Smooth muscle cell (in vitro differentiated cells): ENCODE data around the gene ENDOU. TPM values are rescaled to one million over a fixed set of nuclear protein-coding genes. Genes with fewer than 3 reads are reported as not detected.

Experiments used
- DNase-seq: peaks from one replicate; lab custom pipeline; 2025; ENCODE audit not compliant: unreplicated experiment; lab: John Stamatoyannopoulos, UW
- H2AFZ ChIP-seq: fragments of 200-600 bp; sonication (generic); 2 replicates; pipeline ENCODE4 v1.6.0; 2016; ENCODE audit warnings: antibody characterized with exemption, low read depth, mild to moderate bottlenecking
- H3F3A ChIP-seq: fragments of 200-600 bp; sonication (generic); 2 replicates; pipeline ENCODE4 v1.6.0; 2017; ENCODE audit warnings: antibody characterized with exemption, low read depth
- H3K27ac ChIP-seq: fragments of 200-600 bp; sonication (generic); 2 replicates; pipeline ENCODE4 v1.5.1; 2016; ENCODE audit warnings: low read depth, mild to moderate bottlenecking
- H3K27me3 ChIP-seq: fragments of 200-600 bp; sonication (generic); 2 replicates; pipeline ENCODE4 v1.6.1; 2016; ENCODE audit warnings: low read depth, mild to moderate bottlenecking
- H3K36me3 ChIP-seq: fragments of 200-600 bp; sonication (generic); 2 replicates; pipeline ENCODE4 v1.5.1; 2016; ENCODE audit warnings: low read depth
- H3K4me1 ChIP-seq: fragments of 200-600 bp; sonication (generic); 2 replicates; pipeline ENCODE4 v1.5.1; 2016; ENCODE audit warnings: low read depth
- H3K4me2 ChIP-seq: fragments of 200-600 bp; sonication (generic); 2 replicates; pipeline ENCODE4 v1.6.0; 2016; ENCODE audit warnings: mild to moderate bottlenecking
- H3K4me3 ChIP-seq: fragments of 200-600 bp; sonication (generic); 2 replicates; pipeline ENCODE4 v1.5.1; 2016; ENCODE audit warnings: mild to moderate bottlenecking
- H3K79me2 ChIP-seq: fragments of 200-600 bp; sonication (generic); 2 replicates; pipeline ENCODE4 v1.6.0; 2016; ENCODE audit warnings: low read depth, mild to moderate bottlenecking
- H3K9ac ChIP-seq: fragments of 200-600 bp; sonication (generic); 2 replicates; pipeline ENCODE4 v1.6.0; 2016; ENCODE audit warnings: low read depth
- H3K9me3 ChIP-seq: fragments of 200-600 bp; sonication (generic); replicated peaks from 2 replicates; pipeline ENCODE4 v1.5.1; 2016; ENCODE audit warnings: low read depth
- H4K20me1 ChIP-seq: fragments of 200-600 bp; sonication (generic); 2 replicates; pipeline ENCODE4 v1.6.0; 2016; ENCODE audit warnings: low read depth
- WGBS: methylation state at CpG from one replicate; pipeline ENCODE4 v1.1.7; 2016; ENCODE audit warnings: low lambda C conversion rate; 5-methylcytosine and 5-hydroxymethylcytosine counted together
- polyA plus RNA-seq: library from polyadenylated mRNA; unstranded; fragments of >200 nt; fragmentation: Nextera tagmentation; extraction: Ambion mirVana; gene quantifications from 2 replicates; pipeline ENCODE4 v1.2.1, GENCODE V29; 2016
- total RNA-seq: library from RNA; depleted of rRNA; stranded (reverse); fragments of >200 nt; gene quantifications from 2 replicates; pipeline ENCODE4 v1.2.3, GENCODE V29; 2014
- TF ChIP-seq, protein P1 (sequence below): fragments of 200-600 bp; sonication (generic); IDR thresholded peaks from 2 replicates; pipeline ENCODE4 v1.5.1; 2017; ENCODE audit warnings: borderline replicate concordance, mild to moderate bottlenecking, antibody characterized with exemption; ENCODE audit not compliant: insufficient read depth, poor library complexity, severe bottlenecking

ENDOU gene
- total and polyA plus RNA-seq, 2 experiments from 2014 or later, result 0.47 to 5.1 TPM

- Histone ChIP-seq H3K4me2 (no peak overlapping the region), H2AFZ (no peak overlapping the region), H4K20me1 (peaks cover 5% of the 10 kb centered on the region), H3K4me1 (peaks cover 7% of the 10 kb centered on the region), H3K27me3 (no peaks in the 10 kb centered on the region), H3K9ac (no peak overlapping the region), H3K36me3 (no peaks in the 10 kb centered on the region), H3K4me3 (no peak overlapping the region), H3K9me3 (no peaks in the 10 kb centered on the region), H3K27ac (no peak overlapping the region), H3F3A (peaks cover 6% of the 10 kb centered on the region), H3K79me2 (peaks cover 19% of the 10 kb centered on the region)
- DNase-seq, result no peak
- TF ChIP-seq, protein P1, sequence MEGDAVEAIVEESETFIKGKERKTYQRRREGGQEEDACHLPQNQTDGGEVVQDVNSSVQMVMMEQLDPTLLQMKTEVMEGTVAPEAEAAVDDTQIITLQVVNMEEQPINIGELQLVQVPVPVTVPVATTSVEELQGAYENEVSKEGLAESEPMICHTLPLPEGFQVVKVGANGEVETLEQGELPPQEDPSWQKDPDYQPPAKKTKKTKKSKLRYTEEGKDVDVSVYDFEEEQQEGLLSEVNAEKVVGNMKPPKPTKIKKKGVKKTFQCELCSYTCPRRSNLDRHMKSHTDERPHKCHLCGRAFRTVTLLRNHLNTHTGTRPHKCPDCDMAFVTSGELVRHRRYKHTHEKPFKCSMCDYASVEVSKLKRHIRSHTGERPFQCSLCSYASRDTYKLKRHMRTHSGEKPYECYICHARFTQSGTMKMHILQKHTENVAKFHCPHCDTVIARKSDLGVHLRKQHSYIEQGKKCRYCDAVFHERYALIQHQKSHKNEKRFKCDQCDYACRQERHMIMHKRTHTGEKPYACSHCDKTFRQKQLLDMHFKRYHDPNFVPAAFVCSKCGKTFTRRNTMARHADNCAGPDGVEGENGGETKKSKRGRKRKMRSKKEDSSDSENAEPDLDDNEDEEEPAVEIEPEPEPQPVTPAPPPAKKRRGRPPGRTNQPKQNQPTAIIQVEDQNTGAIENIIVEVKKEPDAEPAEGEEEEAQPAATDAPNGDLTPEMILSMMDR, result no peak
- WGBS, result 73% methylated on average over 5 of the region's 5 CpGs
Measured at GRCh38 chr12:47707905-47708543, 17.3 kb downstream of the ENDOU start.

DNA sequence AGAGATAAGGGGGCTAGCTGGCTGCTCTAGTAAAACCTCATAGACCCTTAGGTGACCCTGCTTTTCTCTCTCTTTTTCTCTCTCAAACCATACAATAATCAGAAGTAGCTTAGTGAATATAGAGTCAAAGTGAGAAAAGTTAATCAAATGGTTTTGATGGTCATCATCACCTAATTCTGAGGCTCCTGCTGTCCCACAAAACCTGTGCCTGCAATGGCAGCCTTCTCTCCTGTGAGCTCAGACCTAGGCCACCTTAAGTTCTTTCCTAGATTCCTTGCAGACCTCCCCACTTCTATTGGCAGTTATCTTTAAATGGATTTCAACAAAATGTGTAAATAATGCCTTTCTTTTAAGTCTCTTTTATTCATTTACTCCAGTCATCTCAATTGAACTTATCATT lies 17.9 kb downstream of the ENDOU start:
- Histone ChIP-seq H3K4me1 (peaks cover 7% of the 10 kb centered on the region), H3K27ac (no peak overlapping the region), H3K27me3 (no peaks in the 10 kb centered on the region), H3K4me2 (peak overlapping the region; percentile 90), H3K9ac (no peak overlapping the region), H3K9me3 (no peaks in the 10 kb centered on the region), H3K79me2 (peaks cover 24% of the 10 kb centered on the region), H3K36me3 (no peaks in the 10 kb centered on the region), H2AFZ (no peak overlapping the region), H3K4me3 (no peak overlapping the region), H3F3A (peaks cover 6% of the 10 kb centered on the region), H4K20me1 (peaks cover 5% of the 10 kb centered on the region)
- no peak for DNase-seq
- TF ChIP-seq, protein P1, result no peak

- peaks cover 5% of the 10 kb centered on the region for H4K20me1 ChIP-seq
- no peaks in the 10 kb centered on the region for H3K27me3 ChIP-seq
- H3K36me3 ChIP-seq, result no peaks in the 10 kb centered on the region
- peak within 1 kb of the TSS; percentile 90 for H3K9ac ChIP-seq
- peaks cover 7% of the 10 kb centered on the region for H3K4me1 ChIP-seq
- WGBS, result under 1% methylated on average over 41 of the region's 66 CpGs
- TF ChIP-seq, protein P1, result peak; percentile 45
- peak within 1 kb of the TSS; percentile 80 for H3K27ac ChIP-seq
- H3K4me3 ChIP-seq, result peak within 1 kb of the TSS; percentile 81
- peak within 1 kb of the TSS; percentile 88 for H2AFZ ChIP-seq
- peak within 1 kb of the TSS; percentile 90 for H3K4me2 ChIP-seq
- H3K79me2 ChIP-seq, result peaks cover 31% of the 10 kb centered on the region
- DNase-seq, result peak; percentile 88
- H3K9me3 ChIP-seq, result no peaks in the 10 kb centered on the region
- H3F3A ChIP-seq, result peaks cover 6% of the 10 kb centered on the region
Measured at GRCh38 chr12:47705566-47706425, 19.5 kb downstream of the ENDOU start, which contains the start of gene RPAP3. RPAP3 (minus strand) TSS chr12:47706030; CDS start chr12:47702840, 3,190 bp downstream.
